CD4-positive, alpha-beta T cell treated with Interleukin-4 for 4 hours (primary cell): Measurements from ENCODE around the gene STK32B.

Experiments
- DNase-seq: peaks from one replicate; pipeline ENCODE4 v3.0.0-alpha.2; 2020

STK32B gene

GRCh38 chr4:5458676-5459075, 407.4 kb downstream of the STK32B start:
- no peak for DNase-seq

GRCh38 chr4:5459236-5459635, 408.0 kb downstream of the STK32B start:
- no peak for DNase-seq

- no peak for DNase-seq
Measured at GRCh38 chr4:5460106-5460801, 409.0 kb downstream of the STK32B start.

DNA sequence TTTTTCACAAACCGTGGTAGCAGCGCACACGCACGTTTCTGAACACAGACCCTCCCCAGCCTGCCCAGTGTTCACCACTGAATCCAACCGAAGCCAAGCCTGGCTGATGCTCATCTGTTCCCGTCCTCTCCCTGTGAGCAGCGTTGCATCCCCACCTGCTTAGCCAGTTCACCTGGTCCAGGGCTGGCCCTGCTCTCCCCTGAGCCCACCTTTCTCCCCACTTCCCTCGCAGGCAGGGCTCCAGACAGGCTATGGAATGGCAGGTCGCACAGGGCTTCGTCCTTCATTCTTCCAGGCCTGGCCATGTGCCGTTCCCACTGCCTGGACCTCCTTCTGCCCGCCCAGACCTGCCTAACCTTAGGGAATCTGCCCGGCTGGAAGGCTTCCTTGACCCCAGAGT, 410.2 kb downstream of the STK32B start:
- DNase-seq = no peak

- DNase-seq = no peak
Measured at GRCh38 chr4:5462254-5462835, 411.1 kb downstream of the STK32B start.

DNA sequence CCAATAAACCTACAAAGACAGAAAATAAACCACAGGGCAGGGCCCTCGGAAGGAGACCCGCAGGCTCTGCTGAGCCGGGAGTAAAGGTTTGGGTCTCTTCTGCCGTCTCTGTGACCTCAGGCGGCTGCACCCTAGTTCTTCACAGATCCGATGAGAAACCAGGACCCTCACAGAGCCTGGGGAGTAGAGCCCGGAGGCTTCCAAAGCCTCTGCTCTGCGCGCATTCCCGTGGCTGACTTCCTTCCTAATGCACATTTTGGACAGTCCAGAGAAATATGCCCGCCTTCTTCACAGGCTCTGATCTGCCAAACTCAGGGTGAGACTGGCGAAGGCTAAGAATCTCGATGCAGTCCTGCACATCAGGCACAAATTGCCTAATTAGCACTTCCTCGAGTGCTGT, 411.6 kb downstream of the STK32B start:
- no peak for DNase-seq

DNA sequence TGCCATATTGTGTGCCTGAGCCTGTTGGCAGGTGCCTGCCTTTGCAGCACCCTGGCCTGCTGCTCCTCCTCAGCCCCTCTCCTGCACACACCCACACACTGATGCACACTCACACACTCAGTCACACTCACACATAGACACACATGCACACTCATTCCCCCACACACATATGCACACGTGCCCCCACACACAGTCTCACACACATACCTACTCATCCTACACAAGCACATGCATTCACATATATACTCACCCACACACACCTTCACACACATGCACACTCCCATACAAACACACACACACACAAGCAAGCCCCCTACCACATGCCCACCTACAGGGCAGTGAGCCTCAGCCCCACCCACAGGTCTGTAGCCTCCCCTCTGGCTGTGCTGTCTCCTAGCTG, 412.1 kb downstream of the STK32B start:
- no peak for DNase-seq

DNA sequence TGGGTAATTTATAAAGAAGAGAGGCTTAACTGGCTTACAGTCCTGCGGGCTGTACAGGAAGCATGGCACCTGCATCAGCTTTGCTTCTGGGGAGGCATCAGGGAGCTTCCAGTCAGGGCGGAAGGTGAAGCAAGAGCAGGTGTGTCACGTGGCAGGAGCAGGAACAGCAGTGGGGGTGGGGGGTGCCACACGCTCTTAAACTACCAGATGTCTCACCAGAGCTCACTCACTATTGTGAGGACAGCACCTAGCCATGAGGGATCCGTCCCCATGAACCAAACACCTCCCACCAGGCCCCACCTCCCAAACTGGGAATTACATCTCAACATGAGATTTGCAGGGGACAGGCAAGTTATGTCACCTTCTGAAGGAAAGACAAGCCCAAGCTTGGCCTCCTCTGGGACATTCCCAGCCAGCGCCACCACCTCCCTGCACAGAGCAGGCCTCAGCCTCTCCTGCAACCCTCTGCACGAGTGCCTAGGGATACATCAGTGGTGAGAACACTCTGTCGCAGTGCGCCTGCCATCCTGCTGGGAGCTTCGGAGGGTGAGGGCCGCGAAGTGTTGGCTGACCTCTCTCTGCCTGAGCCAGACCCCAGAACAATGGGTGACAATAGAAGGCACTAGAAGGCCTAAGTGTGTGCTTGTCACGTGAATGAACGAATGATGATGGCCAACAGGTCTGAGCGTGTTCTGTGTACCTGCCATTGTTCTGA, 412.8 kb downstream of the STK32B start:
- DNase-seq = no peak

DNA sequence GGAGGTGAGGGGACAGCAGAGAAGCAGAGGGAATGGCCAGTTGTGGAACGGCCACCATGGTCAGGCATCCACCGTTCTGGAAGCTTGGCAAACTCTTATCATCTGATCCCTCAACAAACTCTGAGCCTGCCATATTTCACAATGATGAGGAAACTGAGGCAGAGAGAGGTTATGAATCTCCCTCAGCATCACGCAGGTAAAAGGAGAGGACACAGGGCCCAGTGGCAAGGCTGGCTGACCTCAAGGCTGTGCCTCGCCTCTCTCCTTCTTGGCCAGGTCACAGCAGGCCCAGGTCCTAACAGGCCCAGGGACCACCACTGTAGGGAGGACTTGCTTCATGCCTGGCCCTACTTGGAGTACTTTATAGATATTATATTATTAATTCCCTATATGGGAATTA, 414.2 kb downstream of the STK32B start:
- DNase-seq = no peak

- no peak for DNase-seq
Measured at GRCh38 chr4:5465956-5466355, 414.7 kb downstream of the STK32B start.

DNA sequence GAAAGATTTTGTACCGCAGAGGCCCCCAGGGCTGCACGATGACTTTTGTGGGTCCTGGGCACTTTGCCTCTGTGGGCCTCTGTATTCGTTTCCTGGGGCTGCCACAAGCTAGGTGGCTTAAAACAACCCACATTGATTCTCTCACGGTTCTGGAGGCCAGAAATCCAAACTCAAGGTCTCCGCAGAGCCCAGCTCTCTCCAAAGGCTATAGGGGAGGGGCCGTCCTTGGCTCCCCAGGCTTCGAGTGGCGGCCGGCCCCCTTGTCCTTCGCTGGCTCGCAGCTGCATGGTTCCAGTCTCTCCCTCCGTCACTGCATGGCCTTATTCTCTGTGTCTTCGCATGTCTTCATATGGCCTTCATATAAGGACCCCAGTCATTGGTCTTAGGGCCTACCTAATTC, 415.8 kb downstream of the STK32B start:
- DNase-seq = no peak

DNA sequence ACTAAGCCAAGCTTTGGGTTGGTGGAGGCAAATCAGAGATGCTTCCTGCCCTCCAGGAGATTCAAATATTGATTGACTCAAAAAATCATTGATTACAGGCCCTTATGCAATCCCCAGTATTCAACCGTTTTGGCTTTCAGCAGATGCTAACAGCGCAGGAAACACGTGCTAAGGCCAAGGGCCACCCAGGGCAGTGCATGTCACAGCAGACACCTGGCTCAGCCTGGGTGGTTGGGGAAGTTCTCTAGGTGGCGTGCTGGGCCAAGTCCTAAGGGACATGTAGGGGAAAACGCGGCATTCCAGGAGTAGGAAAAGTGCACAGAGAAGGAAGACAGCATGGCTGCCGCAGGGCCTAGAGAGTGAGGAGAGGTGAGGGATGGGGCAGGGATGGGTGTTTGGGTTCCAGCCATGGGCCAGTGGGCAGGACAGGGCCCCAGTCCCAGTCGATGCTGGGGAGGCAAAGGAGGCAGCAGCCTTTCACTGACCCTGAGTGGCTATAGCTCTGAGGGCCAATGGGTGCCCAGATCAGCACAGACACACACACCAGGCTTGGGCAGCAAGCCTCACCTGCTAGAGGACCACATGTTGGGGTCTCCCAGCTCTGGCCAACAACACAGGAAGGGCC, 418.0 kb downstream of the STK32B start:
- DNase-seq = no peak

DNA sequence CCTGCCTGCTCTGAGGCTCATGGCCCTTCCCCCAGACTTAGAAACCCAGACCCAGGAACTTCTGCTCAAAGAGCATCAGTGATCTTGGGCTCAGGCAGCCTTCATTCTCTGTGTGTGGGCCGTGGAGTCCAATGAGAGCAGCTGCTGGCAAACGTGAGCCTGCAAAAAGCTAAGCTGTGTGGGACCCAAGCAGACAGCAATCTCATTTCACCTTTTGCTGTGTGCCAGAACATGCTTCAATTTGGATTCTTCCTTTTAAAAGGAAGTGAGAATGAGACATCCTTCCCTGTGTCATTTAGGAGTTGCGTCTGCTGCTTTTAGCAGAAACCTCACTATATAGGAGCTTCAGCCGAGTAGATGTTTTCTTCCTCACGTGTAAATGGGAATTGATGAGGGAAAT, 418.6 kb downstream of the STK32B start:
- no peak for DNase-seq

GRCh38 chr4:5470318-5471198, 419.3 kb downstream of the STK32B start:
- no peak for DNase-seq

DNA sequence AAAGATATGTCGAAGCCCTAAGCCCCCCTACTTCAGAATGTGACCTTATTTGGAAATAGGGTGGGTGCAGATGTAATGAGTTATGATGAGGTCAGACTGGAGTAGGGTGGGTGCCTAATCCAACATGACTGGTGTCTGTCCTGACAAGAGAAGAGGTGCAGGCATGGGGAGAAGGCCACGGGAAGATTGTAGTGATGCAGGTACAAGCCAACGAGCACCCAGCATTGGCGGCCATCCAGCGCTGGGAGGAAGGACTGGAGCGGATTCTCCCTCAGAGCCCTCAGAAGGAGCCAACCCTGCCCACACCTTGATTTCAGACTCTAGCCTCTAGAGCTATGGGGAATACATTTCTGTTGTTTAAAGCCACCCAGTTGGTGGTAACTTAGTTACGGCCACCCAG, 419.9 kb downstream of the STK32B start:
- no peak for DNase-seq

- DNase-seq = no peak
Measured at GRCh38 chr4:5471691-5472090, 420.4 kb downstream of the STK32B start.

DNA sequence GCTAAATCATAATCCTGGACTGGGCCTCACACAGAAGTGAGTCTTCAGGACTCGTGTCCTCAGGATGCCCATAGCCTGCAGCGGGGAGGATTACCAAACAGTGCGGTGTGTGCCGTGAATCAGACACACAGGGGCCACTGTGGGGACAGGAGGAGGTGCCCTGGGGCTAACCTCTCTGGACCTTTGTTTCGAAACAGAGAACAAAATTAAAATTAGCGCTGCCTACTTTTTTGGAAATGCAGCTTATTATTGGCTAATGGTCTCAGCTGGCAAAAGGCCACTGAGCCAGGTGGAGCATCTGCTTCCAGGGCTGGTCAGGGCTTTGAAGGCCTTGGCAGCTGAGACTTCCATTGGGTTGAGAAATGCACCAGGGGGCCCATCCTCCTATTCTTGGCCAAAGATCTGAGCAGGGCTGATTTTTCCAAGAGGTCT, 420.9 kb downstream of the STK32B start:
- no peak for DNase-seq

- DNase-seq = no peak
Measured at GRCh38 chr4:5473125-5473524, 421.8 kb downstream of the STK32B start.

DNA sequence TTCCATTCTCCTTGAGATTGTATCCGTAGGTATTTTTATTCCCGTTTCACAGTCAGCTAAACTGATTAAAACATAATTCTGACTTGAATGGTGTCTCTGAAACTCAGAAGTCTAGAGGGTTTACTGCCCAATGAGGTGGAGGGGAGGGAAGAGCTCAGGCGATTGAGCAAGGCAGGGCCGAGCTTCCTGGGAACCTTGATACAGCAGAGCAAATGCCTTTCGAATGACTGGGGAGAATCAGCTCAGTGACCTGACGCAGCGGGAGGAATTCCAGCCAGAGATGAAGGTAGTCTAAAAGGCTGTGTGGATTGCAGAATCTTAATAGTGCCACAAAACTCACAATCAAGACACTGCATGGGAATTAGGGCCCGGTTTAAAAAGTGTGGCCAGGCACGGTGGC, 423.5 kb downstream of the STK32B start:
- no peak for DNase-seq

DNA sequence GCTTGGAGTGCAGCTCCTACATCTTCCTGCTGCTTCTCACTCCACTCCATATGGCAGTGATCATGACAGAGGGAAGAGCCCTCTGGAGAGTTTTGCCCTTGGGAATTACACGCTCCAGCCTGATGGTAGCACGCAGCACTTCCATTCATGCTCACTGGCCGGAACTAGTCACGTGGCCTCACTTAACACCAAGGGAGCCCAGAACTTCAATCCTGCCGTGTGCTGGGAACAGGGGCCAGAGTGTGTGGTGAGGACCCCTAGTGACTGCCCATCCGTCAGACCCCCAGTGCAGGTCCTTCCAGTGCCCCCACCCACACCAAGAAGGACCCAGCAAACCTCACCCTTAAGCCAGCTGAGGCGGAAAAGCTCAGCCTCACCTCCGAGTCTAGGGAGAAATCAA, 426.3 kb downstream of the STK32B start:
- no peak for DNase-seq

GRCh38 chr4:5478169-5478568, 426.9 kb downstream of the STK32B start:
- DNase-seq = no peak

DNA sequence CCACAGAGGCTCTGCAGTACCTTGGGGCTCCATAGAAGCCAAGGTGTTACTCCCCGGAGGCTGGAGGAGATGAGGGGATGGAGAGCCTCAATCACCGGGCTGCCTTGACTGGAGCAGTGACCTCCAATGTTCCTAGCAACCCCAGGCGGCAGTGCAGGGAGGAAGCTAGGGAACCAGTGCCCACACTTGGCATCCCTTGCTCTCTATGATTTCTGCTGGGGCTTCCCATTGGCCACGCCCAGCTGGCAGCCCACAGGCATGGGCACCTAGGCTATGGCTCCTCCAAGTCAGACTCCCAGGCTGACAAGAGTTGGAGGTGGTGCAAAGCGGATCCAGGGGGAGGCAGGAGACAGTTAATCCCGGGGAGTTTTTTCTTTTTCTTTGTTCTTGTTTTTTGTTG, 427.4 kb downstream of the STK32B start:
- no peak for DNase-seq

GRCh38 chr4:5479518-5480060, 428.3 kb downstream of the STK32B start:
- no peak for DNase-seq
